GM12892 (cell line): ENCODE data around the gene AK9.
A peak's percentile ranks its signal among the peaks of the same experiment; 100 is the strongest.

Experiments used
- DNase-seq: peaks from one replicate; pipeline ENCODE4 v3.0.0; 2011; ENCODE audit not compliant: insufficient read length
- FAIRE-seq: peaks from 2 replicates; lab custom pipeline; 2011; peaks lifted over from hg19 to GRCh38; lab: Jason Lieb, UNC
- POLR2A ChIP-seq: IDR thresholded peaks from 2 replicates; pipeline ENCODE4 v1.6.1; 2011; ENCODE audit warnings: low read depth, low read length, control low read depth
- POLR2AphosphoS5 ChIP-seq: IDR thresholded peaks from 2 replicates; pipeline ENCODE4 v1.6.1; 2011; ENCODE audit warnings: low read depth, low read length, control low read depth
- TAF1 ChIP-seq: IDR thresholded peaks from 2 replicates; pipeline ENCODE4 v1.6.1; 2011; ENCODE audit warnings: low read depth, mild to moderate bottlenecking, control low read depth, low read length, borderline replicate concordance

Gene AK9

DNA sequence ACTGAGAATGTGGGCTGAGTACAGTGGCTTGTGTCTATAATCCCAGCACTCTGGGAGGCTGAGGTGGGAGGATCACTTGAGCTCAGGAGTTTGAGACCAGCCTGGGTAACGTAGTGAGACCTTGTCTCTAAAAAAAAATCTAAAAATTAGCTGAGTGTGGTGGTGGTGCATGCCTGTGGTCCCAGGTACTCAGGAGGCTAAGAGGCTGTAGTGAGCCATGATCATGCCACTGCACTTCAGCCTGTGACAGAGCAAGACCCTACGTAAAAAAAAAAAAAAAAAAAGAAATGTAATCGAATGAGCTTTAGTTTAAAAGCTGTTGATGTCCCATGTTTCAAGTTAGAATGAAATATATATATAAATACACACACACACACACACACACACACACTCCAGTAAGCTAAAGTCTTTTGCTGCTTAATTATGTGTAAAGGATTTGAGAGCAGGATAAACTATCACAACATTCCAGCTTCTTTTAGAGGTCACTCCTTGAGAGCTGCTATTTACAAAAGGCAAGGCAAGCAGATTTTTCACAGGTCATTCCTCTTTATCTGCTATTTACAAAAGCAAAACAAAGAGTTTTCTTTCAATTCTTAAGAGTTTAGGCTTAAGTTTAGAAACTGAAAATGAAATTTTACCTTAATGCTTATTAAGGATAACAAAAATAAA lies 230.7 kb downstream of the AK9 start:
- TF ChIP-seq POLR2A (no peak), TAF1 (no peak), POLR2AphosphoS5 (no peak)
- no peak for DNase-seq
- FAIRE-seq = no peak

DNA sequence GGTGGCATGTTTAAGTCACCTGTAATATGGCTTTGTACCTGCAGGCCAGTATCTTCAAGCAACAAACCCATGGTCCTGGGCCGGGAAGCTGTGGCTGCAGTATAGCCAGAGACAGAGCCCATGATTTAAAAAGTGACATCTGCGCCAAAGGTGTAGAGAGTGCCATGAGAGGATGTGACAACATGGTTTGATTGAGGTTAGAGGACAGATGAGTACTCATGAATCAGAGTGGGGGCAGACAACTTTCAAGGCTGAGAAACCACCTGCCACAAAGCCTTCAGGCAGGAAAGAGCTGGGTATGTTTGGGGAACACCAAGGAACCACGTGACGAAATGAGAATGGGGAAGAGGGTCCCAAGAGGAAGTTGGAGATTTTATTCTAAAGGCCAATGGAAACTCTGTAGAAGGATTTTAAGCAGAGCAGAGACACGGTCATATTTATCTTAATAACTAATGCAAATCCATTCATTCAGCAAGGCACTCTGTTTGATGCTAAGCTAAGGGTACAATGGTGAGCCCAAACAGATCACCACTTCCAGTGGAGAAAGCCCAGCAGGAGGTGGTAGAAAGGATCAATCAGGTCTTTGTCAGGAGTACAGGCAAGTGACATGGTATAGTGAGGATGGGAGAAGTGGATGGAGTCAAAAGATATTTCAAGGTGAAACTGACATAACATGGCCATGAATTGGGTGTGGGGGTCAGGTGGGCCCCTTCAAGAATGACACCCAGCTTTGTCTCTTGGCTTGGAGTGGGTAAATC lies 232.0 kb downstream of the AK9 start:
- DNase-seq (no peak), FAIRE-seq (peak; percentile 81)
- TF ChIP-seq POLR2A (0 out of 2 replicates have a peak, but pooled peaks have one; percentile 16), POLR2AphosphoS5 (no peak)

GRCh38 chr6:109457562-109457996 lies 233.4 kb downstream of the AK9 start:
- DNase-seq (no peak), FAIRE-seq (peak; percentile 64)
- TF ChIP-seq TAF1 = no peak
- TF ChIP-seq POLR2AphosphoS5 = no peak
- TF ChIP-seq POLR2A = no peak

DNA sequence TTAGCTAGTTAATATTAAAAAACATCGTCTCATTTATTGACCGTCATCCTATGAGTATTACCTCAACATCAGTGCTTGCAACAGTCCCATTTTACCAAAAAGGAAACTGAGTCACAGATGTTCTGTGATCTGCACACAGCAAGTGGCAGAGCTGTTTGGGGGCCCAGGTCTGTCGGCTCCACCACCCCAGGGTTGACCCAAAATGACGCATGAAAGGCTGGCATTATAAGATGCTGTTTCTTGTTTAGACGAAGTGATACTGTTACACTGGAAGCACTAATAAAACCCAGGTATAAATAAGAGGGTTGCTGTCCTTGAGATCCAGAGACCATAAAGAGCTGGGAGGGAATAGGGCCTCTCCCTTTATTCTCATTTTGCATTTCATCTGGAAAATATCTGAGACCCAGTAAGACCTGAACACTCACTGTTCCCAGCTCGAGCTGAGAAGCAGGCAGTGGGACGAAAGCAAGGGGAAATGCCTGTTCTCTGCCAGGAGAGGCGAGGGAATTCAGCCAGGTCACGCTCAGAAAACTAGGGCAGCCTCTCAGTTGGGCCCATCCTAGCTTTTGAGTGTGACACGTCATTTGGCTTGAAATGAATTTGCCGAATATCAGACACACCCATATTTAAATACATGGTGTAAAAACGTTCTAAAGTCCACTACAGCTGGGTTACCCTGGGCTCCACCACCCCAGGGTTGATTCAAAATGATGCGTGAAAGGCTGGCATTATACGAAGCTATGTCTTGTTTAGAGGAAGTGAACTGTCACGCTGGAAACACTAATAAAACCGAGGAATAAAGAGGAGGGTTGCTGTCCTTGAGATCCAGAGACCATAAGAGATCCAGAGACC lies 234.1 kb downstream of the AK9 start:
- TF ChIP-seq POLR2A = no peak
- no peak for TF ChIP-seq TAF1
- DNase-seq = no peak
- peak; percentile 62 for FAIRE-seq

DNA sequence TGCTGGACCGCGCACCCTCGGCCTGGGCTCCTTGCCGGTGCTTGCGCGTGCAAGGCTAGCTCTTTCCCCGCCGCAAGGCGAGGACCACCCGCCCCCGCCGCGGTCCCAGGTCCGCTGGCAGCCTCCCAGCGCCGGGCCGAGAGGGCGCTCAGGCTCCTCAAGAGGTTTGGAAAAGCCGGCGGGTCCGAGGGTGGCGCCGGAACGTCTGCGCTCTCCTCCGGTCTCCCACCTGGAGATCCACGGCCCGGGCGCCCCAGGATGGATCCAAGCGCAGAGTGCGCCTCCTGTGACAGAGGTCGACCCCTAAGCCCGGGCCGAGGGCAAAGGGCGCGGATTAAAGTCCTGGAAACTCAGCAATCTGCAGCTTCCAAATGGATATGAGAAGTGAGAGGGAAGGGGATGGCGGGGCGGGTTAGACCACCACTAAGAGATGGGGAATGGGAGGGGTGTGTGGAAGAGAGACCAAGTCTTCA lies 234.9 kb downstream of the AK9 start:
- FAIRE-seq (no peak), DNase-seq (no peak)
- no peak for TF ChIP-seq POLR2A
- TF ChIP-seq TAF1 = no peak
- no peak for TF ChIP-seq POLR2AphosphoS5

- peak; percentile 74 for DNase-seq
- FAIRE-seq = peak; percentile 79
- TF ChIP-seq POLR2A (peak; percentile 79), POLR2AphosphoS5 (peak; percentile 75), TAF1 (0 out of 2 replicates have a peak, but pooled peaks have one; percentile 8)
Measured at GRCh38 chr6:109455437-109456110, 235.4 kb downstream of the AK9 start, which contains the start of gene MICAL1. TSS of gene MICAL1 (minus strand) at chr6:109455772. CDS start at chr6:109454196, 1,576 bp downstream.

DNA sequence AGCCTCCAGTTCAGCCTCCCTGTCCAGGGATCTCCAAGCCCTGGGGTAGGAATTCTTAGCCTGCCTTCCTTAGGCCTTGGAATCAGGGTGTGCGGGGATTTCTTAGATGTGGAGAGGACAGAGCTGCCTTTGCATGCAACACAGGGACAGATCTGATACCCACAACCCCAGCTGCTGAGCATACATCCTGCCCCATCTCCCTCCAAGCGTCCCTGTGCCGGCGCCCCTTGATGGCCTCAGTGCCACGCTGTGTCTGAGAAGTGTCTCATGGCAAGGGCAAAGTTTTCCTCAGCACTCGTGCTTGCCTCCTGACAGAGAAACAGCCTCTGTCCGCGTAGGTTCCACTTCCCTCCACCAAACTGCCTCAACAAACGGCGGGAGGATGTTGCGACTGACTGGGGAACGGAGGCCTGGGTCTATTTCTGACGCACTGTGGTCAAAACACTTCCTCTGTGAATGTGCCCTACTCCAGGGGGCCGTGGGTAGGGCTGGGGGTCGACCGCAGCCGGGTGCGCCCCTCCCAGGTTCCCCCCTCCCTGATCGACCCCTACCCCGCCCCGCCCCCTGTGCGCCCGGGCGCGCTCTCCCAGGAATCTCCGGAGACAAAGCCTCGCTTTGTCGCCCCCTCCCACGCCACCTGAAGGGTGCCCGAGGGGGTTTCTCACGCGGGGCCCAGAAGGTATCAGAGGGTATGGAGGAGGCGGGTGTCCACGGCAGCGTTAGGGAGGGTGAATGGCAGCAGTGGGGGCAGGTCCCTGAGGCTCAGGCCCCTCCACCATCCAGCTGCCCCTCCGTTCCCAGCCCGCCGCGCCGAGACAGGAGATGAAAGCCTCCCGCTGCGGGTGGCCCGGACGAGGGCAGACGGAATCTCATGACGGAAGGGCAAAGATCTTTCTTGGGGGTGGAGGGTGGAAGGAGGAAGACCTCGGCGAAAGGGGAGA lies 236.2 kb downstream of the AK9 start:
- TF ChIP-seq POLR2A (peak; percentile 90), TAF1 (0 out of 2 replicates have a peak, but pooled peaks have one; percentile 44), POLR2AphosphoS5 (peak; percentile 87)
- FAIRE-seq = peak; percentile 91
- DNase-seq = peak; percentile 56

DNA sequence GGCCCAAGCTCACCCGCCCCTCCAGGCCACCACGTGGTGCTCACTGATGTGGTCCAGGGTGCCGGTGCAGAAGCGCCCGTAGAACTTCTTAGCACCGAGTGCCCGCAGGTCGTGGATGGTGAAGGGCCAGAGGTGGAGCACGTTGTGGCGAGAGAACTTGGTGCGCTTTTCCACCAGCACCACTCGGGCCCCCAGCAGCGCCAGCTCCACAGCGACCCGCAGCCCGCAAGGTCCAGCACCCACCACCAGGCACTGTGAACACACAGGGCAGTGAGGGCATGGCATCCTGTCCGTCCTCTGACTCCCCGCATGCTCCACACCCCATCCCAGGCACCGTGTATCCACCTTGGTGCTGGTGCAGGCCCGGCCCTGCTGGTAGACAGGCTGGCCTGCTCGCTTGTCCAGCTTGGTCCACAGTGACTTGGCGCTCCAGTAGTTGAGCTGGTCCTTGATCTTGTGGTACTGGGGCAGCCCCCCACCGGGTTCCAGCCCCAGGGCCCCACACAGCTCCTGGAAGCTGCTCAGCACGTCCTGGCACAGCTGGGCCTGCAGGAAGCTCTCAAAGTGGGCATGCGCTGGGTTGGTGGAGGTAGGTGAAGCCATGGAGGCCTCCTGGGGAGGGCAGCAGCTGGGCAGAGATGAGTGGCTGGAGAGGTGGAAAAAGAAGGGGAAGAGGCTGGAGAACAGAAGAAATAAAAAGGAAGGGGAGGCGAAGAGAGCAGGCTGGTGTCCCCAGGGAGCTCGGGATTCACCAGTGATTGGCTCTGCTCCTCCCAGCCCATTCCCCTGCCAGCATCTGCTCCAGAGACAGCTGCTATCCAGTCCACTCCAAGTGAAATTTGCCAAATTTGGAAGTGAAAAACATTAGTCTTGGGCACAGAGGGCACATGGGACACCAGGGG lies 237.2 kb downstream of the AK9 start:
- TF ChIP-seq POLR2A (peak; percentile 12; the same call in 1 of the 2 replicates), POLR2AphosphoS5 (no peak)
- DNase-seq (no peak), FAIRE-seq (no peak)

- no peak for TF ChIP-seq POLR2AphosphoS5
- no peak for TF ChIP-seq TAF1
- no peak for TF ChIP-seq POLR2A
- FAIRE-seq (no peak), DNase-seq (no peak)
Measured at GRCh38 chr6:109453156-109453555, 237.8 kb downstream of the AK9 start.
